Heart left ventricle (tissue), 16 donors: ENCODE results near the gene ENTHD1. TPM values are rescaled to one million over a fixed set of nuclear protein-coding genes. Genes with fewer than 3 reads are reported as not detected.

Source experiments
- ATAC-seq, 4 donors: fragments of 200-7000 bp; cut with Tn5 transposase; one replicate each; pipeline ENCODE4 v1.9.1; 2020 to 2022; ENCODE audit warnings: moderate library complexity in 4 of 4, mild to moderate bottlenecking in 3 of 4, moderate number of reproducible peaks in 1 of 4
- DNase-seq, 5 donors: peaks; one replicate each; pipeline ENCODE4 v3.0.0-alpha.2; 2020
- H3K27ac ChIP-seq, 12 donors: fragments of 200-600 bp; sonication (generic) in 4 of 12; one replicate each; pipeline versions ENCODE4 v1.5.0 to v1.8.0; 2016 to 2022; ENCODE audit warnings: mild to moderate bottlenecking in 2 of 12
- H3K27me3 ChIP-seq, 9 donors: fragments of 200-600 bp; sonication (generic) in 2 of 9; one replicate each; pipeline versions ENCODE4 v1.5.1 to v1.8.0; 2016 to 2022; ENCODE audit warnings: mild to moderate bottlenecking in 3 of 9
- H3K36me3 ChIP-seq, 9 donors: fragments of 200-600 bp; sonication (generic) in 2 of 9; one replicate each; pipeline versions ENCODE4 v1.5.0 to v1.8.0; 2018 to 2022; ENCODE audit warnings: mild to moderate bottlenecking in 2 of 9
- H3K4me1 ChIP-seq, 12 donors: fragments of 200-600 bp; sonication (generic) in 4 of 12; one replicate each; pipeline versions ENCODE4 v1.5.0 to v1.8.0; 2016 to 2022; ENCODE audit warnings: mild to moderate bottlenecking in 3 of 12
- H3K4me3 ChIP-seq, 12 donors: fragments of 200-600 bp; sonication (generic) in 4 of 12; one replicate each; pipeline versions ENCODE4 v1.5.0 to v1.8.0; 2017 to 2022; ENCODE audit warnings: mild to moderate bottlenecking in 9 of 12, moderate library complexity in 4 of 12
- H3K9me3 ChIP-seq, 12 donors: fragments of 200-600 bp; sonication (generic) in 4 of 12; one replicate each; pipeline versions ENCODE4 v1.5.0 to v1.8.0; 2016 to 2022; ENCODE audit warnings: mild to moderate bottlenecking in 1 of 12
- CTCF ChIP-seq, 12 donors: fragments of 200-600 bp; sonication (generic) in 4 of 12; IDR thresholded peaks; one replicate each; pipeline versions ENCODE4 v1.5.0 to v1.8.0; 2018 to 2022; ENCODE audit warnings: antibody characterized with exemption in 12 of 12, mild to moderate bottlenecking in 5 of 12
- POLR2A ChIP-seq, 2 donors: fragments of 450-650 bp; IDR thresholded peaks; one replicate each; pipeline ENCODE4 v1.6.1; 2017; ENCODE audit warnings: antibody characterized with exemption in 2 of 2, mild to moderate bottlenecking in 2 of 2, moderate library complexity in 2 of 2
- WGBS, 4 donors: extraction: QIAGEN DNeasy Blood & Tissue Kit in 2 of 4; methylation state at CpG; one replicate each; pipeline versions ENCODE4 v1.1.5 to v1.1.7; 2013 to 2018; 5-methylcytosine and 5-hydroxymethylcytosine counted together
- intact Hi-C, 10 donors: fragments of 100-400 bp; cut with DNase I; formaldehyde crosslinking; loops; one replicate each; pipeline versions ENCODE4 v1.11.1 to v1.14.2; 2022
- polyA plus RNA-seq, 2 donors: library from polyadenylated mRNA; stranded (reverse); fragments of 200-250 nt; gene quantifications; one replicate each; pipeline ENCODE4 v1.2.3, GENCODE V29; 2013
- total RNA-seq, 9 donors: library from RNA; depleted of rRNA in 2 of 9; stranded (reverse); fragments of >200 nt in 2 of 9; fragmentation: NEBNext Ultra II Directional in 3 of 9; extraction: Animal tissue kit (Norgen Biotek cat#: 25700) in 3 of 9; gene quantifications; one replicate each; pipeline versions ENCODE4 v1.1.0 to v1.2.4, GENCODE V29; 2016 to 2023
- donor health status: ischemic (EF 13 %, LVEDD 7.1; RV severe dilation, severe dysfunction).
- donor health status: healthy with polysubstance abuse.
- donor health status: DM: no; HTN: yes; CAD: no.
- donor health status: DM: no; HTN: no; CAD: no.
- donor health status: ischemic (EF 25% LVEDD 6.9; RV normal size, moderate dysfunction).
- donor health status: ischemic (EF 25% LVEDD 5.7; RV mildly dilated, moderate dysfunction).
- donor health status: healthy.
- donor health status: DM: yes; HTN: yes; CAD: no.
- donor health status: ischemic (EF 35%, LVEDD 5.7; RV mildly dilated, moderate dysfunction).
- donor health status: nonischemic (EF 11% LVEDD 7.7; RV severe dilation, severe dysfunction).
- donor health status: DM: yes; HTN: yes; CAD: no.
- donor health status: PGD.
- donor health status: ischemic (EF 29% LVEDD 5.4; RV normal size, mild dysfunction).
- donor health status: nonischemic (EF 23%, LVEDD 6.1; RV moderate dilation, normal function).

The ENTHD1 gene
- total and polyA plus RNA-seq, 11 donors = not detected

- no peak overlapping the region for H3K27ac ChIP-seq
- no peak overlapping the region for H3K4me3 ChIP-seq
- no peak for TF ChIP-seq POLR2A (IDR thresholded peaks at IDR 0.05)
- H3K4me1 ChIP-seq = peaks cover 0 to 4% (median 0%) of the 10 kb centered on the region in 12 donors
- DNase-seq = no peak
- H3K27me3 ChIP-seq = peaks cover 0 to 41% (median 0%) of the 10 kb centered on the region in 9 donors
- WGBS, 4 donors = 54 to 67% (median 58%) methylated on average over 2 of the region's 2 CpGs
- no peak for ATAC-seq
- H3K36me3 ChIP-seq = no peaks in the 10 kb centered on the region
- intact Hi-C loops = no loop called here
- H3K9me3 ChIP-seq = peaks cover 0 to 5% (median 0%) of the 10 kb centered on the region in 12 donors
These were observed 147.8 kb downstream of the ENTHD1 start for GRCh38 chr22:39745789-39746188.

- H3K36me3 ChIP-seq = no peaks in the 10 kb centered on the region
- DNase-seq = no peak
- no peak overlapping the region for H3K4me3 ChIP-seq
- H3K4me1 ChIP-seq = peaks cover 0 to 4% (median 0%) of the 10 kb centered on the region in 12 donors
- H3K27ac ChIP-seq = no peak overlapping the region
- H3K9me3 ChIP-seq = peaks cover 0 to 17% (median 1%) of the 10 kb centered on the region in 12 donors
- intact Hi-C loops = no loop called here
- no peak for TF ChIP-seq POLR2A (IDR thresholded peaks at IDR 0.05)
- no peak for TF ChIP-seq CTCF (IDR thresholded peaks at IDR 0.05)
- ATAC-seq = no peak
- H3K27me3 ChIP-seq = peaks cover 0 to 41% (median 5%) of the 10 kb centered on the region in 9 donors
These were observed 149.2 kb downstream of the ENTHD1 start for GRCh38 chr22:39744353-39744752.

- ATAC-seq = no peak
- intact Hi-C loops = no loop called here
- H3K36me3 ChIP-seq = no peaks in the 10 kb centered on the region
- H3K9me3 ChIP-seq = peaks cover 0 to 21% (median 3%) of the 10 kb centered on the region in 12 donors
- H3K27me3 ChIP-seq = peaks cover 0 to 39% (median 5%) of the 10 kb centered on the region in 9 donors
- H3K27ac ChIP-seq = no peak overlapping the region
- H3K4me1 ChIP-seq = peaks cover 0 to 4% (median 0%) of the 10 kb centered on the region in 12 donors
- H3K4me3 ChIP-seq = no peak overlapping the region
- 12 to 19% (median 16%) methylated on average over 1 of the region's 1 CpG for WGBS, 4 donors
- TF ChIP-seq POLR2A (IDR thresholded peaks at IDR 0.05) (no peak), CTCF (IDR thresholded peaks at IDR 0.05) (no peak)
- DNase-seq = no peak
These were observed 149.6 kb downstream of the ENTHD1 start for GRCh38 chr22:39743935-39744334.

DNA sequence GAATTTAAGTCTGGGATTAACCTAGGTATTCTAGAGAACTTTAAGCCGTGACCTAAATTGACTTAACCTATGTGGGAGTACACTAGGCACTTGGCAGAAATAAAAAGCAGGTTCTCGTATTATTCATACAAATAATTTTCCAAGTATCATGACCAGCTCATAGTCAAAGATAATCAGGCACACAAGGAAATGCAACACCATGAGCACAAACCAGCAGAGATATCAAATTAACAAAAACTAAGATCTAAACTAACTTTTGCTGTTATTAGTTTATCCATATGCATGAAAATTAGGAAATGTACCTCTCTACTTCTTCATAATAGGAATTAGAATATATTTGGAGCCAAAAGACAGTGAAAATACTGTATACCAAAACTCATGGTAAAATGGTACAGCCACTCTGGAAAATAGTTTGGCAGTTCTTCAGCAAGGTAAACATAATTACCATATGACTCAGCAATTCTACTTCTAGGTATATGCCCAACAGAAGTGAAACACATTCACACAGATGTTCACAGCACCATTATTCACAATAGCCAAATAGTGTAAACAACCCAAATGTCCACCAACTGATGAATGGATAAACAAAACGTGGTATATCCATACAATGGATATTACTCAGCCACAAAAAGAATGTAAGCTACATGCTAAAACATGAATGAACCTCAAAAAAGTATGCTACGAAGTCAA lies 154.1 kb downstream of the ENTHD1 start:
- no peak for DNase-seq
- peaks cover 0 to 42% (median 6%) of the 10 kb centered on the region in 9 donors for H3K27me3 ChIP-seq
- intact Hi-C loops = no loop called here
- H3K4me3 ChIP-seq = no peak overlapping the region
- no peak for ATAC-seq
- no peaks in the 10 kb centered on the region for H3K36me3 ChIP-seq
- 71 to 78% (median 74%) methylated on average over 4 of the region's 4 CpGs for WGBS, 4 donors
- TF ChIP-seq POLR2A (IDR thresholded peaks at IDR 0.05) = no peak
- no peak for TF ChIP-seq CTCF (IDR thresholded peaks at IDR 0.05)
- H3K4me1 ChIP-seq = no peaks in the 10 kb centered on the region
- peaks cover 0 to 22% (median 3%) of the 10 kb centered on the region in 12 donors for H3K9me3 ChIP-seq
- no peak overlapping the region for H3K27ac ChIP-seq
